ENCODE data around the gene NPC1L1.
A peak's percentile ranks its signal among the peaks of the same experiment; 100 is the strongest.

Gene NPC1L1

DNA sequence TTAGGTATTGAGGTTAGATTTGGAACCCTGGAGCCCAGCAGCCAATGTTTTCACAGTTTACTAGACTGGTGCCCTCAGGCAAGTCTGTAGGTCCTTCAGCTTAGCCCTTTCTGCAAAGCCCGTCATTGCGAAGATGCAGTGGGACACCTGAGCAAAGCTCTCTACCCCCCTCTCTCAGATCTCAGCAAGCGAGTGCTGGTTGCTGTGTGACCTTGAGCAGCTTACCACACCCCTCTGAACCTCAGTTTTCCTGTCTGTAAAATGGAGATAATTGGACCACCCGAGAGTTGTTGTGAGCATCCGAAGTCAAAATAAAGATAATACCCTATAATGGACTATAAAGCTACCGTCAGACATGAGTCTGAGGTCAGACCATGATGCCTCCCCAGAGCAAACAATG is 3.7 kb downstream of the NPC1L1 start:
- DNase-seq, result no peak

GRCh38 chr7:44536090-44536489 is 5.0 kb downstream of the NPC1L1 start:
- DNase-seq, result no peak

DNA sequence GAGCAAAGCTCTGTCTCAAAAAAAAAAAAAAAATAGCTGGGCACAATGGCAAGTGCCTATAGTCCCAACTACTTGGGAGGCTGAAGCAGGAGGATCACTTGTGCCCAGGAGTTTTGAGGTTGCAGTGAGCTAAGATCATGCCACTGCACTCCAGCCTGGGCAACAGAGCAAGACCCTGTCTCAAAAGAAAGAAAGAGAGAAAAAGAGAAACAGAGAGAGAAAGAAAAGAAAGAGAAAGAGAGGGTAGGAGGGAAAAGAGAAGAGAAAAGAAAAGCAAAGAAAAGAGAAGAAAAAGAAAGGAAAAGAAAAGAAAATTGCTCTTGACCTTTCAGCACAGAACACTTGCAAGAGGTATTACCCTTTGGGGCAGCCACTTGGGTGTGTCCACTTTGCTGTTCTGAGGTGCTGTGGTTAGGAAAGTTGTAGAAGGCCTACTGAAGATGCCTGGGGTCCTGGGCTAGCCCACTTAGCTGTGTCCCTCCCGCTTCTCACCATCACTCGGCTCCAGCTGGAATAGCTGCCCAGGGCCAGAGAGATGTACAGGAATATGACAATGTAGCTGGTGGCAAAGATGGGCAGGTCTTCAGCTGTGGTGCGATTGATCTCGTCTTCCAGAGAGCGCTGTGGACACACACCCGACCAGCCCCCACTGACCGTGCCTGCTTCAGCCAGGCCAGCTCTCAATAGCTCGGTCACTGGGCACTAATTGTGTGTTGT is 5.6 kb downstream of the NPC1L1 start:
- DNase-seq, result no peak

DNA sequence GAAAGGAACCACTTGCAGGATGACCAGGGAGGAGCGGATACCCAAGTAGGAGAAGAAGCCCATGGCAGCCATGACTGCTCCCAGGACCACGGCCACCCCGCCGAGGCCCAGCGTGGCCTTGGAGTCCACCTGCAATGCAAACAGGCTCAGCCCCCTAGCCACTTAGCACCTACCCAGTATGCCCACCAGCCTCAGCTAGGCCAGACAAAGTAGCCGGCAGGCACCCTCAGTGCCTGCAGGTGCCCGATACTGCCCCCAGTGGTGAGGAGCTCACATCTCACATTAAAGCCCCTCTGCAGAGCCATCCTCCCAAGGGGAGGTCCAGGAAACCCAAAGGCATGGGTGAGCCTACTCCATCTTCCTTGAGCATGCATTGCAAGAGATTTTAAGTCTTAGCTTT is 6.6 kb downstream of the NPC1L1 start:
- peak; percentile 19 for DNase-seq

DNA sequence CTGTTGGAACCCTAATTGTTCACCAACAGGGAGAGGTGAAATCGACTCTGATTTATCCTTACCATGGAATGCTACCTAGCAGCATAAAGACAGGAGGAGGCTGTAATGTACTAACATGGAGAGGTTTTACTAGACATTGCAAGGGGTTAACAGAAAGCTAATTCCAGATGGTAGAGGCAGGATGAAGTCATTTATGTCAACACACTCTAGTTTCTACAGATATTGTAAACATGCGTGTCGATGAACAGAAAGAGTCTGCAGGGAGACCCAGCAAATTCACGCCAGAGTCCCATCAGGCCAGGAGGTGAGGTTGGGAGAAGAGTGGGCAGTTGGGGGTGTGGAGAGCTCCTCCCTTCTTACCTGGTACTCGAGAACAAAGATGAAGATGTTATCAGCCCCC is 7.0 kb downstream of the NPC1L1 start:
- peak; percentile 60 for DNase-seq

DNA sequence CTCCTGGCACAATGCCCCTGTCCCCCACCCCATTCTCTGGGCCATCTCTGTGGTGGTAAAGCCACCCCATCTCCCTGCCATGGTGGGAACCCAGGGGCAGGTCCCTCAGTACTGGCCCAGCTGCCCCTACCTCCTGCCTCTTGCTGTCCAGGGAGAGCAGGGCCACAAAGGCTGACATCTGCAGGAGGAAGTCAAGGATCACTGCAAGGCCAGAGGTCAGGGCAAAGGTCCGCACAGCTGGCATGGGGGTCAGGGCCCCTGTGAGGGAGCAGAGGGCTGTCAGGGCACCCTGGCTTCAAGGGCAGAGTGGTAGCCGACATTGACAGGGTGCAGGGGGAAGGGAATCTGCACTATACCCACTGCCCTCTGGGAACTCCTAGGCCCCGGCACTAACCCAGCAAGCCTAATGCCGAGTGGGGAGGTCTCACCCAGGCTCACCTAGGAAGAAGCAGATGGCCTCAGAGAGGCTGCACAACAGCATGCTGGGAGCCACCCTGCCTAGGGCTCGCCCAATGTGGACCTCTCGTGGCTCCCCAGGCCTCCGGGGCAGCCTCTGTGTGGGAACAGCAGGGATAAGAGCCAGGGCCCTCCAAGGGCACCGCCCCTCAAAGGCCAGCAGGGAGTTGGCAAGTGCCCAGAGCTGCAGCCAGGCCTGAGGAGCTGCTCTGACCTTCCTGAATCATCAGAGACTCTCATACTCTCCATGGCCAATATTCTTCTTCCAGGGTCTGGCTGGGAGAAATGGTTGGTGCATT is 7.7 kb downstream of the NPC1L1 start:
- no peak for DNase-seq

DNA sequence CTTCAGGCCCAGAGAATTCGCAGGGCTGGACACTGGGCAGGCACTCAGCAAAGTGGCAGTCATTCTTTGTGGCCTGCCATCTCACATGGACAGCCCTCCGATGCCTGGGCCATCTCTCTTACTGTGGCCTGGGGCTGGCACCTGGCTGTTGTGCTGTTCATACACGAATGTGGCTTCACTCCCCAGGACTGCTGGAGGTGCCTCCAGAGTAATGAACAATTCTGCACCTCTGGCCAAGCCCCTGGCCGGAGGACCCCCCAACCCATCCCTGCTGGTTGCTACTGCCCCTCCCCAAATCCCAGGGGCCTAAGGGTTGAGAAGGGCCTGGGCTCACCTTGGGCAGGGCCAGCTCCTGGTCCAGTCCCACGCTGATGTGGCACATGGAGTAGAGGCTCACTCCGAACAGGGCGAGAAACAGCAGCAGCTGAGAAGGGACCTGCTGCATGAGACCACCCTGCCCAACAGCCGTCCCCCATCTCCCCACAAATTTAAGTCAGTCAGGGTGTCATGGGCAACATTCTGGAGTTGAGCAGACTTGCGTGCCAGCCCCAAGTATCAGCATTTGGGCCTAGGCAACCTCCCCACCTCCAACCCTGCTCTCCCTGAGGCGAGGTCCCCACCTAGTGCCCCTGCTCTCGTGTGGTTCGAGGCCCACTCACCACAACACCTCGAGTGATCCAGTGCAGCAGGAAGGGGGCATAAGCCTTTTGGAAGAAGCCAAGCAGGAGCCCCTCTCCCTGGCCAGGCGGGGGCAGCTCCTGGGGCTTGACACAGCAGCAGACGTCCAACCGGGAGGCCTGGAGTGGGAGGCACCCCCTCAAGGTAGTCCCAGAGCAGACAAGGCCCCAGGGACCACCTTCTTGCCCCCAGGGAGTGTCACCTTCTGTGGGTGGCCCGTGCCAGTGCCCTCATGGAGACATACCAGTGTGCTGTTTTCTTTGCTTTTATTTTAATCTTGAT is 9.4 kb downstream of the NPC1L1 start:
- no peak for DNase-seq

DNA sequence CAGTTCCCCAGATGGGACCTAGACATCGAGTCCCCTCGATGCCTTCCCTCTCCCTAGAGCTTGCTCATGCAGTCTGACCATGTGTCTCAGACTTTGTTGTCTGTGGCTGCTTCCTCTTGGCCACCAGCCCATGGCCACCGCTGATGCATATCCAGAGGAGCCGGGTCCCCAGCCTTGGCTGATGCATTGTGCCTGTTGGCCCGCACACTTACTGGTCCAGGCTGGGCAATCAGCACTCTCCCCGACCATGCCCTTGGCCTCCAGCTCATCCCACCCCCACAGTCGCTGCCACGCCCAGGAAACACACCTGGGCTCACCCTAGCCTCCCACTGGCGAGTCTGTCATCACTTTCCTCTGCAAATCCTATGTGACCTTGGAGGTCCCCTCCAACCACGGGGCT is 10.1 kb downstream of the NPC1L1 start:
- no peak for DNase-seq

GRCh38 chr7:44524811-44525388 is 16.2 kb downstream of the NPC1L1 start:
- DNase-seq, result no peak

DNA sequence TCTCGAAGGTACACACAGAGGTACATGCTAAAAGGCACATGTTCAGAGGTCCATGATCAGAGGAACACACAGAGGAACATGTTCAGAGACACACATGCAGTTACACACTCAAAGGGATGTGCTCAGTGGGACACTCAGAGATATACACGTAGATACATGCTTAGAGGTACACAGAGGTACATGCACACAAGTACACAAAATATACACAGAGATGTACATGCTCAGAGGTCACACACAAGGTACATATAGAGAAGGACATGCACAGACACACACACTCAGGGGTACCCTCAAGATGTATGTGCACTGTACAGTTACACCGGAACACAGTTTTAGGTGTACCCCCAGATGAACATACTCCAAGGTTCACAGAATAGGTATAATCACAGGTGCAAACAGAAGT is 18.8 kb downstream of the NPC1L1 start:
- DNase-seq, result no peak

- no peak for DNase-seq
Observed at GRCh38 chr7:44521347-44522095, 19.6 kb downstream of the NPC1L1 start.

DNA sequence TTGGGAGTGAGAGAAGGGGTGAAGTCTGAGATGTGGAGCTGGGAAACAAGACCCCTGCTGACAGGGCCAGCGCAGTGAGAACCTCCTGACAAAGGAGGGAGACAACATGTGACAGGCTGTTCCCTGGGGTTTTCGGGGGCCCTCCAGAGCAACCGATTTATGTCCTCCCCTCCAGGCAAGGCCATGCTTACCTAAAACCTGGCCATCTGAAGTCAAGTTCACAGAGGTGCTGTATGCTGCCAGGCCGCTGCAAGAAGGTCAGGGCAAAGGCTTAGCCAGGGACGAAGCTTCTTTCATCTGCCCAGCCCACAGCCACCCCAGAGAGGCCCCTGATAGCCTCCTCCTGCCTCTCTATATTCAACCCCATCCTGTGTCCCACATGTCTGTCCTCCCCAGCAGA is 20.6 kb downstream of the NPC1L1 start:
- no peak for DNase-seq

- peak; percentile 40 for DNase-seq
Observed at GRCh38 chr7:44519546-44519945, 21.6 kb downstream of the NPC1L1 start.

DNA sequence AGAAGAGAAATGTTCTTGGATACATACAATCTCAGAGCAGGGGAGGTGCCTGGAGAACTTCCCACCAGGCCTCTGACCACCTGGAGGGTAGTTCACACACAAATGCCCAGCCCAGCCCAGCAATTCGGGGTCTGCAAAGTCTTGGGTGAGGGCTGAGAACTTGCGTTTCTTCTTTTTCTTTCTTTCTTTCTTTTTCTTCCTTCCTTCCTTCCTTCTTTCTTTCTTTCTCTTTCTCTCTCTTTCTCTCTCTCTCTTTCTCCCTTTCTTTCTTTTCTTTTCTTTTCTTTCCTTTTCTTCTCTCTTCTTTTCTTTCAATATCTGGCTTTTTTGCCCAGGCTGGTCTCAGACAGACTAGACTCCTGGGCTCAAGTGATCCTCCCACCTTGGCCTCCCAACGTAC is 22.4 kb downstream of the NPC1L1 start:
- DNase-seq, result no peak

- no peak for DNase-seq
Observed at GRCh38 chr7:44517175-44517574, 24.0 kb downstream of the NPC1L1 start.

DNA sequence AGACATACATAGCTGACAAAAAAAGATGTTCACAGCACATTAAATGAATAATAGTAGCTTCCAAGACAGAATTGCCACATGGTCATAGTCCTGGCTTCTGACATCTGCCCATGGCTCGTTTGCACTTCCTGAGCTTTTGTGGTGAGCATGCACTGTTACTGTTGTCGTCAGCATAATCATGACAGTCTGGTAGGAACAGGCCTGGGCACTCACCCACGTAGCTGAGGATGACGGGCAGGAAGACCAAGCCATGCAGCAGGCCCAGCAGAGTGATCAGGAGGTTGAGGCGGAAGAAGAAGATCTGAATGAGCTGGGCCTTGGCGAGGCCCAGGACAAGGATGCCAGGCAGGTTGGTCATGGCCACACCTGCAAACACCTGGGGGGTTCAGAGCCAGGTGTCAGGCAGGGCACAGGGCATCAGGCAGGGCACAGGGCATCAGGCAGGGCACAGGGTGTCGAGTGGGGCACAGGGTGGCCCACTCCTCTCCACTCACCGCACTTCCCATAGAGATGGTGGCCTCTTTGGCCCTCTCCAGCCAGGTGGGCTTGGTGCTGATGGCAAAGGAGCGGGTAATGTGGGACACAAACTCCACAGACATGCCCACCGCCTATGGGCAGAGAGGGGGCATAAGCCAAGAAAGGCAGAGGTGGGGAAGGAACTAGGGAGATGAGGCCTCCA is 25.4 kb downstream of the NPC1L1 start:
- DNase-seq, result no peak

GRCh38 chr7:44512736-44513135 is 28.4 kb downstream of the NPC1L1 start:
- no peak for DNase-seq

- no peak for DNase-seq
Observed at GRCh38 chr7:44511863-44512468, 29.2 kb downstream of the NPC1L1 start.

- DNase-seq, result no peak
Observed at GRCh38 chr7:44511236-44511635, 29.9 kb downstream of the NPC1L1 start.

DNA sequence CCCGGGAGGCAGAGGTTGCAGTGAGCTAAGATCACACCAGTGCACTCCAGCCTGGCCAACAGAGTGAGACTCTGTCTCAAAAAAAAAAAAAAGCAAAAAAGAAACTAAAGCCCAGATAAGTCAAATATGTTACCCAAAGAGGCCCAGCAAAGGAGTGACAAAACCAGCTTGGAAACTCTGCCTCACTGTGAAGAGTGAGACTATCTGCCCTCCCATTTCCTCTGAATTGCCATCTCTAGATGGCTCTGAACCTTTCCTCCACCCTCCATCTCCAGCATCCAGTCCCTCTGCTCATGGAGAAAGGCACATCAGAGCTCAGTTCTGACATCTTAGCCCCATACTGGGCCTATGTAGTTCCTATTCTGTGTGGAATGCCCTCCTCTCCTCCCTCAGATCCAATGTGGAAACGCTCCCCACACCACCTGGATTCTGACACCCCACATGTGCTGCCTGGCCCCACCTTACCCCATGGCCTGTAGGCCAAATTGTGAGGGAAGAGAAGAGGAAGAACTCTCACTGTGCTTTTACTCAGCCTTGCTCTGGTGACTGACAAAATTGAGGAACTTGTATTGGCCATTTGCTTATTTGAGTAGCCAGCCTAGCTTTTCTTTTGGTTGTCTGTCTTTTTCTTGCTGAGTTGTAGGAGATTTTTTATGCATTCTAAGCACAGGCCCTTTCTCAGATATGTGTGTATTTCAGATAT is 32.7 kb downstream of the NPC1L1 start:
- DNase-seq, result no peak
